HG02610 (cell line): Measurements from ENCODE around the gene SMIM41.

ENCODE experiments used
- ATAC-seq: cut with Tn5 transposase; IDR thresholded peaks from one replicate; pipeline ENCODE4 v1.9.1; 2021; ENCODE audit warnings: mild to moderate bottlenecking, moderate library complexity; ENCODE audit not compliant: unreplicated experiment

SMIM41 gene

DNA sequence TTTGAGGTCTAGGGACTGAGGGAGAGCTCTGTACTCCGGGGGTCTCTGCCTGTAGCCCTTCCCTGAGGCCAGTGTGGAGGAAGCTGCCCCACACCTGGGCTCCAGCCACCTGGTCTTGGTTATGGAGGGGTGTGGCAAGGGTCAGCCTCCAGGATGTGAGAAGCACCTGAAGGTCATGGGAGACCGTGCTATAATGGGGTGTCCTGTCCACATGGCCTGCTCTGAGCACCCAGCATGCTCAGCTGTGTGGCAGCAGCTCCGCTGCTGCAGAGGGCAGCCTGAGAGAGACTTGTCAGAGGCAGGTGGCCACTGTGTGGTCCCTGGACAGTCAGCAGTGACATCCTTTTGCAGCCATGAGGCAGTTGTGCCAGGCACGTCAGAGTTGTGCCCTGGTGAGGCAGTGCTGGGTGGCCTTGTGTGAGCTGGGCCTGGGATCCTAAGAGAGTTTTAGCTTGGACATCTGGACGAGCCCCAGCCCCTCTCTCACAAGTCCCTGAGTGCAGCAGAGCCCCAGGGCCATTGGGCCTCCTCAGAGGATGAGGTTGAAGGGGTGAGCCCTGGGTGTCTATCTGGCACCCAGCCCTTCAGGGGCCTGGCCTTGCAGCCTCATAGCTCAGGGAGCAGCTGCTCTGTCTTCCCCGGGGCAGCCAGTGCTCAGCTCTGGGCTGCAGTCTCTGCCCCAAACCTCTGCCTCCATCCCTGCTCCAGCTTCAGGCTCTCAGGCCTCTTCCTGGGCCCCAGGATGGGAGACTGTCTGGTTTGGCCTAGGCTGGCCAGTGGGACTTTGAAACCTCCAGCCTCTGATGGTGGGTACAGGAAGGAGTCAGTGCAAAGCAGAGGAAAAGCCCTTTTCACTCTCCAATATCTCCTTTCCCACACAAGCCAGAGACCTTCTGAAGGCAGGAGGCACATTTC lies 17.1 kb upstream of the SMIM41 start:
- no peak for ATAC-seq

DNA sequence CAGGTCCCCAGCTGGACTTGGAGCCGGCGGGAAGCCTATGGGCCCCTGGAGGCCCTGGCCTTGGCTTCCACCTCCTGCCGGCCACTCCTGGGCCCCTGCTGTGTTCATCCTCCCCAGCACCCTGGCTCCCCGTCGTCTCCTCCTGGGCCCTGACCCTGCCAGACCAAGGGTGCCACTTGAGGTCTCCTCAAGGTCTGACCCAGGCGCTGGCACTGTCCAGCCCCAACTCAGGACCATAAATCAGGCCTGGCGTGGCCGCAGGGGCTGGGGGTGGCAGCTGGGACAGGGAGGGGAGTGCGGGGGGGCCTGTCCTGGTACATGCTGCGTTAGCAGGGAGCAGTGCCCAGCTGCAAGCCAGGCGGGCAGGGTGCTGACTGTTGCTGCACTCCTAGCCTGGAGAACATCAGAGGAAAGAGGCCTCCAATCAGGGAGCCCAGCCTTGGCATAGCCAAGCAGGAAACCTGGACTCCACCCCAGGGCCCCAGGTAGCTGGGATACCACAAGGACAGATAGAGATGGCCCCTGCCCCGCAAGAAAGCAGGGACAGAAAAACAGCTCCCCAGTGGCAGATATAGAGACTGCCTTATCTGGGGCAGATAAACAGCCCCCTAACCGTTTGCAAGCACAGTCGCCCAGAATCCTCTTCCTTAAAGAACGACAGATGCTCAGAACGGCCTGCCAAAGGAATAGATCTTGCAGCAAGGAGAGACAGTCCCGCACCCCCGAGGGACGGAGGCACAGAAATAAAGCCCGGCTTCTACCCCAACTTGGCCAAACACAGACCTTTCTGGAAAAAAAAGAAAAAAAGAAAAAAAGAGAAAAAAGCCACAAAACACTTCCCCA lies 16.2 kb upstream of the SMIM41 start:
- no peak for ATAC-seq

DNA sequence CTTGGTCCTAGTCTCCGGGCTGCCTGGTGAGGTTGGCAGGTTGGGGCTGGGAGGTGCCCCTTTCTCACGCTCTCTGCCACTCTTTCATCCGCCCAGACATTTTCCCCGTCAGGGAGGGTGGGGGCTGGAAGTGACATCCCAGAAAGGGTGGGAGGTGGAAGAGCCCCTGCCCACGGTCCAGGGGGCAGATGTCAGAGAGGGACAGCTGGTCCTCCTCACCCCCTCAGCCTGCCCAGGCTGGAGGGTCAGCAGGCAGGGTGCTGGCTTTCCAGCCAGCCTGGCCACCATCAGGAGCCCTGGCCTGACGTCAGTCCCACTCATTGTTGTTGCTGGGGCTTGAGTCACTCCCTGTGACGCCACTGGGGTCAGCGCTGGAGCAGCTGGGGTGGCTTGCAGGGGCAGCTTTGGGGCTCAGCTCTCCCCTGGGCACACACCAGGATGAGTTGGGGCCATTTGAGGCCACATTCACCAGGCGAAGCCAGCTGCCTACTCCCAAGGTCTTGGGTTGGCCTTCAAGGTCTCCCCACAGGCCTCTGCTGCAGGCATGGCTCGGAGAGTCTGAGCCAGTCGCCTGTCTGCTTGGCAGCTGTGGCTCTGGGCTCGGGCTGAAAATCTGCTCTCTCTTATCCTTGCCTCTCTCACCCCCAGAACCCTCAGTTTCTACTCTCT lies 15.4 kb upstream of the SMIM41 start:
- ATAC-seq, result no peak

DNA sequence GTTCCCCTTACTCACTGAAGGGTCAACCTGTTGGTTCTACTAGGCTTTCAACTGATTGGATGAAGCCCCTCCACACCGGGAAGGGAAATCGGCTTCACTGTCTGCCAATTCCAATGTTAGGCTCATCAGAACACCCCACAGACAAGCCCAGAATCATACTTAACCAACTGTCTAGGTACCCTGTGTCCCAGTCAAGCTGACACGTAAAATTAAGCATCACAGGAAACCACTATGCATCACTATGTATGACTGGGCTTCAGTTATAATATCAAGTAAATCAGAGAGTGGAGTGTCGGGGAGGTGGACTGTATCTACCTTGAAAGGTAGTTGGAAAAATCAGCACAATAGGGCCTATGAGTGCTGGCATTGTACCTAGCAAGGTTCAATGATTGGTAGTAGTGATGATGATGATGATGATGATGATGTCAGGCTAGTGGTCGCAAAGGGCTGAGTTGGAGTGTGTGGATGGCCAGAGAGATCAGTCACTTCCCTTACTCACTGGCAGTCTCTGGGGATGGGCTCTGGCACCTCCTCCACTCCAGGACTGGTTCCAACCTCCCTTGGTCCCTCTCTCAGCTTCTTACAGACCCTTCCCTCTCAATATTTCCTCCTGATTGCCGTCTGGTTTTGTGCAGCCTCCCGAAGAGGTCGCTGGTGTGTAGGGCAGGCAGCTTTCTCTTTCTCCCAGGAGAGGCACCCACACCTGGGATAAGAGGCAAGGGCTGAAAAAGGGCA lies 13.0 kb upstream of the SMIM41 start:
- ATAC-seq, result no peak

DNA sequence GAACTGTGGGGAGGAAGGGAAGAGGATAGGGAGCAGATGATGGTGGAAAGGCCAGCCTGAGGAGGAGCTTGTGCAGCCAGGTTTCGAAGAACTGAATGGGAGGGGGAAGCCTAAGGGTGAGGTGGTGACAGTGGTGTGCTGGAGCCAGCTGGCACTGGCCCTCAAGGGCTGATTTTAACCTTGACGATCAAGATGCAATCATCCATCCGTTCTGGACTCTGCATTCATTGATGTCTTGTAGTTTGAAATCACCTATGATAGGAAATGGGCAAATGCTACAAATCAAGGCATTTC lies 12.5 kb upstream of the SMIM41 start:
- no peak for ATAC-seq

DNA sequence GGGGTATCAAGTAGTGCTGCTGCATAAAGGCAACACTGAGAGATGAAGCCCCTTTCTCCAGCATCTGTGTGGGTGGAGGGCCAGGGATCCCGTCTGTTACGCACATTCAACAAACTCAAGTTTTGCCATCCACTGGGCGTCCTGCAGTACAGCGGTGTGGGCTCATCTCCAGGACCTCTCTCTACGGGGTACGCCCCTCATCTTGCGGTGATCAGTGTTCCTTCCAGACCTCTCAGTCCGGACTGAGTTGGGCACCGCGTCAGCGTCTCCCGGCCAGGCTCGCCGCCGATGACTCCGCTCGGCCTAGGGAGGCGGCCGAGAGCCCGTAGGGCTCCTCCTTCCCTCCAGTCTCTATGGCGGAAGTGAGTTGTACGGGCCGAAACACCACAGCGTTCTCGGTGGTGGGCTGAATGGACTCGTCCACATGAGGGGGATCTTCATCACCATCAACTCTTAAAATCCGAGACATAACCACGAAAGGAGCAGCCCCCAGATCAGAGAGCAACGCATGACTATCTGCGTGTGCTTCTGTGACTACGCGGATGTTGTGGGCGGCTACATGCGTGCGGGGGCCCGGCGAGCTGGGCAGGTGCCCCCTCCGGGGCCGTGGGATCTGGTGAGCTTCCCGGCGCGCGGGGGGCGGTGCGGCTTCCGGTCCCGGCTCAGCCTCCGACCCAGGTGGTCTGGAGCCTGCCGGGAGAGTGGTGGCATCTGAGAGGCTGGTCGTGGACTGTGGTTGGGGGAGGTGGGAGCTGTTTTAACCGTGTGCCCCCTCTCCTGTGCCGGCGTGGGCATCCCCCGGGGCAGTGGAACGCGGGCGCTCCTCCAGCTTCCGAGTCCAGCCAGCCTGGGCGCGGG lies 9.9 kb upstream of the SMIM41 start, which contains the start of gene ATG101:
Gene ATG101, plus strand, starts transcription at position 652 of the 858 bp plus-strand sequence. CDS start 3,673 bp downstream, outside the sequence.
- peak; percentile 94 for ATAC-seq

DNA sequence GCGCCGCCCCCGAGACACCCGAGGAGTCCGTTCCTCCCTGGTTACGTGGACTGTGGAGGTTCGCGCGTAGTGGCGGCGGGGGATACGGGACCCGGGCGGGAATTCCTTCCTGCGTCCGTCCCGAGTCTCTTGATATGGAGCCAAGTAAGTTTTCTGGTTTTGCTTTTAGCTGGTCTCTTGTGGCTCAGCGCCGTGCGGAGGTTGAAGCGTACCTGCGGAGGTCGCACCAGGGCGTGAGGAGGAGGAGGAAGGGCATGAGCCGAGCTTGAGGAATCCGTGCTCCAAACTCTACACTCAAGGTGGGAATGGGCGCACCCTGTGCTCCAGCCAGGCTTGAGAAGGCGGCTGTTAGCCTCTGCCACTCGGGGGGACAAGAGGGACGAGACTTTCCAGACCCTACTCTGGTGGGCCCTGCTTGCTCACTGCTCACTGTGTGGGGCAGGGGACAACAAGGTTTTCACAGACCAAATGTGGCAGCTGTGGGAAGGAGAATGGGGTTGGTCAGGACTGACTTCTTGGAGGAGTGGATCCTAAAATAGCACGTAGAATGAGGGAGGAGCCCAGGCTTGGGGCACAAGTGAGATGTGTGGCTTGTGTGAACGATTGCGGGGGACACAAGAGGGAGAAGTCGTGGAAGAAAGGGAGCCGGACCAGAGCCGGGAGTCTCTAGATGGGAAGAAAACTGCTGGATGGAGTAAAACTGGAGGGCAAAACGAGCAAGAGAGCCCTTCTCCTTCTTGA lies 9.1 kb upstream of the SMIM41 start:
- peak; percentile 8 for ATAC-seq

DNA sequence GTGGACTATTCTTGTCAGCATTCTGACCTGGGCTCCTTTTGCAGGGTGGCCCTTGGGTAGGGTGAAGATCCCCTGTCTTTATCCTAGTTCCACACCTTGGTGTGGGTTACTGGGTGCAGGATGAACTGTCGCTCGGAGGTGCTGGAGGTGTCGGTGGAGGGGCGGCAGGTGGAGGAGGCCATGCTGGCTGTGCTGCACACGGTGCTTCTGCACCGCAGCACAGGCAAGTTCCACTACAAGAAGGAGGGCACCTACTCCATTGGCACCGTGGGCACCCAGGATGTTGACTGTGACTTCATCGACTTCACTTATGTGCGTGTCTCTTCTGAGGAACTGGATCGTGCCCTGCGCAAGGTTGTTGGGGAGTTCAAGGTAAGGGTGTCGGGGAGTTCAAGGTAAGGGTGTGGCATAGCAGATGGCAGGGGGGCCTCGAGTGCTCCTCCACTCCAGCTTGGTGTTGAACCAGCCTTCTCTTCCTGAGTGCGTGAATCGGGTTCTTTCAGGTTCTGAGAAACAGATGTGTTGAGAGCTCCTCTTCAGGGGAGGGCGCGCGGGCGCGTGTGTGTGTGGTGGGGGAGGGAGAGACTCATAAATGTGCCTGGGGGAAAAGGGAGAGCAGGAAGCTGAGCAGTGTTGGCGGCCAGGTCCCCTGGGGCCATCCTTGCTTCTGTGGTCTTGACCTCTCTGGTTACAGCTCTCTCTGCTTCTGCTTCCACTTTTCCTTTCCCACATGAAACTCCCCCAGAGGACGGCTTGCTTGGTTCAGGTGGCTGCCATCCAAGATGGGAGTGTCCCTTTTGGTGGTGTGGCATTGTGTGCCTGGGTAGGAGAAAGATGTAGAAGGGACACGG lies 5.7 kb upstream of the SMIM41 start:
- ATAC-seq, result peak; percentile 31

DNA sequence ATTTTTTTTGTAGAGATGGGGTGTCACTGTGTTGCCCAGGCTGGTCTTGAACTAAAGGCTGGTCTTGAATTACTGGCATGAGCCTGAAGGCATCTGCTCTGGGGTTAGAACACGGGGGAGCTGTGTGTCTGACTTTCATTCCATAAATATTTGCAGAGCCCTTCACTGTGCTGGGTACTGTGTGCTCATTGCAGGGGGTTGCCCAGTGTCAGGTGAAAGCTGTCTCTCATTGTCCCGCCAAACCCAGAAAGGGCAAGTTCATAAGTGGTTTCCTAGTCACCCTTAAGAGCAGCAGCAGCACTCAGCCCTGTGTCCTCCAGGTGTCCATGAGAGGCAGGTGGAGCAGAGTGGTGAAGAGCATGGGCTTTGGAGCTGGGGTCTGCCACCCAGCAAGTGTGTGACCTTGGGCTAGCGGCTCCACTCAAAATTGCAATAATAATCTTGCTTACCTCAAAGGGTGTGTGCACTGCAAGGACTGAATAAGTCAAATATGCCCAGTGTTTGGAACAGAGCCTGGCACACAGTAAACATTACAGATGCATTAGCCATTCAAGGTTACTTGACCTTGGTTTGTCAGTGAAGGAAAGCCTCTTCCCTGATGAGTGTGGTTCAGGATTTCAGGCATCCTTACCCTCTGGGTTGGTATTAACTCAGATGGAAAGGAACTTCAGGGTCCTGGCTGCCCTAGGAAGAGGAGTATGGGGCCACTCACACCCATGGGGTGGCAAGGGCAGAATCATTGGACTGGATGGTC lies 4.4 kb upstream of the SMIM41 start:
- ATAC-seq, result no peak

DNA sequence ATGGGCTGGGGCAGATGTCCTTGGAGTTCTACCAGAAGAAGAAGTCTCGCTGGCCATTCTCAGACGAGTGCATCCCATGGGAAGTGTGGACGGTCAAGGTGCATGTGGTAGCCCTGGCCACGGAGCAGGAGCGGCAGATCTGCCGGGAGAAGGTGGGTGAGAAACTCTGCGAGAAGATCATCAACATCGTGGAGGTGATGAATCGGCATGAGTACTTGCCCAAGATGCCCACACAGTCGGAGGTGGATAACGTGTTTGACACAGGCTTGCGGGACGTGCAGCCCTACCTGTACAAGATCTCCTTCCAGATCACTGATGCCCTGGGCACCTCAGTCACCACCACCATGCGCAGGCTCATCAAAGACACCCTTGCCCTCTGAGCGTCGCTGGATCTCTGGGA lies 2.7 kb upstream of the SMIM41 start:
- ATAC-seq, result no peak

DNA sequence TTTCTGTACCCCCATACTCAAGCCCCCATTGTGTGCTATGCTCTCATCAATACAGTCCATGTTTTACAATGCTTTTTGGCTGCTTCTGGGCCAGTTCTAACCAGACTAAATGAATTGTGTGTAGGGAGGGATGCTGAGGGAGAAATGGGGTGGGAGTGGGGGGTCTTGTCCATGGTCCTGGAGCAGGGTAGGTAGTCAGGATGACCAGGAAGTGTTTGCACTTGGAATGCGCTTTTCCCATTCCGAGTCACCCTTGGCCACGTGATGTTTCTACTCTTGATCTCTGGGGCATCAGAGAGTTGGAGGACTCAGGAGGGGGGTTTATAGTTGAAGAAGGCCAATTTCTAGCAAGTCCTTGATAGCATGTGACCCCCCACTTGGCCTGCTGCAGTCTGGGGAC lies 1.2 kb upstream of the SMIM41 start:
- no peak for ATAC-seq

DNA sequence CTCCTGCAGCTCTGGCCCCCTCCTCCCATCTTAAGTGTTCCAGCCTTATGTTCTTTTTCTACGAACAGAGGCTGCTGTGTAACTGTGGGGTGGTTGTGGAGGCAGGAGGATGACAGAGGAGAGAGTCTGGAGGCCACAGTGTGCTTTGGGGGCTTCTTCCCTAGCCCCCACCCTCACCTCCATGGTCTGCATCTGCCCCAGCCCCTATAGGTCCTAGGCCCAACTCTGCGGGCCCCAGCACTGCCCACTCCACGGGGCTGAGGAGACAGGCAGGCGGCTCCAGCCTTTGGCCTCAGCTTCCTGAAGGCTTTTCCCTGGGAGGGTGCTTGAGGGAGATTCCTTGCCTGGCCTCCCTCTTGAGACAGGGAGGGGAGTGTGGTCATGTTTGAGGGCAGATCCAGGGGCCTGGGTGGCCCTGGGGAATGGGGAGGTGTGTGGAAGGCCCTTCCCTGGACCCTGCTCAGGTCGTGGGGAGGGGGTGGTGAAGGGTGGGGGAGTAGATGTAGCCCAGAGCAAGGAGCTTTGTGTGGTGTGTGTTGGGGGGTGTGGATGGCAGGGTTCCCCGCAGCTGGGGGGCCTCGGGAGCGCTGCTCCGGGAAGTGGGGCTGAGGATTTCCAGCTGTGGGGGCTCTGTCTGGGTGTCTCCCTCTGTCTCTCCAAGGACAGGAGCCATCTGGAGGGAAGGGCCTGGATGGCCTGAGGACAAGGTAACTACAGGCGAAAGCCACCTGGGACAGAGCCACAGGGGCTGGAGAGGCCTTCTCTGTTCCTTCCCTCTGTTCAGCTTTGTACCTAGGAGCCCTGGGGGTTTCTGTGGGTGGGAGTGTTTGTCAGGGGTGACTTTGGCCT lies 1.1 kb downstream of the SMIM41 start:
- ATAC-seq, result no peak

DNA sequence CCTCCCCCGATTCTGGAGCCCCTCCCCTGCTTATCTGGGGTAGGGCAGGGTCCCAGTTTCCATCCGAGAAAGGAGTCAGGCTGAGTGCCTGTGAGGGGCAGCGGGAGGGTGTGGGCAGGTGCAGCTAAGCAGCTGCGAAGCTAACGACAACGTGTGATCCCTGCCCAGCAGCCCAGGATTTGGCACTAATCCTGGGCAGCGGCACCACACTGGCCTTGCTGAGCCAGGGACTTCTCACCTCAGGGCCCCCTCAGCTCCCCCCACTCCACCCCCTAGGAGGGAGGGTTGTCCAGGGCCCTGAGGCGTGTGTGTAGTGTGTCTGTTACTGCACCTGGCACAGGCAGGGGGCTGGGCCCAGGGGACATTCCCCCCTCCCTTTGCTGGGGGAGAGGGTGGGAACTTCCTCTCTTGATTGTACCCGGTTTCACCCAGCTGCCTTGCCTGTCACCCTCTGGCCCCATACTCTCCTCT lies 1.8 kb downstream of the SMIM41 start:
- no peak for ATAC-seq

DNA sequence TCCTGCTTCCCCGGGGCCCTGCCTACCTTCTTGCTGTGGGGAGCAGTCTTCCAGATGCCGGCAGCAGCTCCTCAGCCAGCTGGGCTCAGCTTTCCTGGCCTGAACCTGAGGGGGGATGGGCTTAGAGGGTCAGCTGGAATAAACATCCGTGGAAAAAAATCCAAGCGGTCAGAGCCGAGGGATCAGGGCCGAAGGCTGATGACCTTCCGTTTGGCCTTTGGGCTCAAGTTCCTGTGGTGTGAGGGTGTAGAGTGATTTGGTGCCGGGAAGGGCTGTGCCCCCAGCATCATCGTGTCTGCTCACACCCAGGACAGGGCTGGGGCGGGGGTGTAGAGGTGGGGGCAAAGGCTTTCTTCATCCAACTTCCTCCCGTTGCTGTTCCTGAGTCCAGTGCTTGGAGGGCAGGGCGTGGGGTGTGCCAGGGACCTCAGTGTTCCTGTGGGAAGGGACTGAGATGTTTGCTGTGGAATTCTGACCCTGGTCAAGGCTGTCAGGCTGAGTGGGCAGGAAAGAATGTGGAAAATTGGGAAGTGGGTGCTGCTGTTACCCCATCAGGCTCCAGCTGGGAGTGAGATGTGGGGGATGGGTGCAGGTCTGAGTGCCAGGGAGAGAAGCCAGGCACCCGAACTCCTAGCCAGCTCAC lies 2.6 kb downstream of the SMIM41 start:
- no peak for ATAC-seq

DNA sequence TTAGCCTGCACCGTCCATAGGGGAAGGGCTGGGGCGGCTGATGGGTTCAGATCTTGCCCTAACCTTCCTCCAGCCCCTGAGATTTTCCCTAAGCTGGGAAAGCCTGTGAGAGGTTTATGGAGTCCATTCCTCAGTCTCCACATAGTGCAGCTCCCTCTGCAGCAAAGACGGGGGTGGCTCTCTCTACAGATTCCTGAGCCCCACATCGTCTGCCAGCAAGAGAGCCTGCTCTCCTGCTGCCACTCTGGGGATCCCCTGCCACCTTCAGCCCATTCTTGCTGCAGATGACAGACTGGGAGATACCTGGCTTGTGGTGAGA lies 3.1 kb downstream of the SMIM41 start:
- no peak for ATAC-seq

DNA sequence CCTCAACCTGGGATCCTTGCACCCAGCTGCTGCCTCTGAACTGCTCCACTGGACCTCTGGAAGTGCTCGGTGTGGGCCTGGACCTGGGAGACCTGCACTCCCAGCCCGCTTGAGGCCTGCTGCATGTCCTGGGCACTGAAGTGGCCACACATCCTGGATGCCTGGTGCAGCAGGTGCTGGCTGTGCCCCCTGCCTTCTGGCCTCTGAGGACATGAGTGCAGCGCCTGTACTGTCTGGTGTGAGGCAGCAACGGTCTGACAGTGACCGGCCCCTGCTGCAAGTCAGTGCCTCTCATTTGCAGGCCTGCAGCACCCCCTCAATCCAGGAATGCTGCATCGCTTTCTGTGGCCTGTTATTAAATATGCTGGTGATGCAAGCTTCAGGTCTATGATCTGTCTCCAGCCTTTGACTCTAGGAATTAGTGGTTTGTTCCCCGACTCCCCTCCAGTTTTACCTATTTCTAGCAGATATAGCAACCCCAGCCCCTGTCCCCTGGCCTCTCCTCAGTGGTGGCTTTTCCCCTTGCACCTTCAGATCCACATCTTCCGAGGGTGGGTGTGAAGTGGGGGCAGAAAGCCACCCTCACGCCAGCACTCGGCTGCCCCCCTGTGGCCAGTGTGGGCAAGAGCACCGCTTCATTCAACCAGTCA lies 3.6 kb downstream of the SMIM41 start:
- ATAC-seq, result no peak
